Activated T-cell treated with anti-CD3 and anti-CD28 coated beads for 4 hours (primary cell): ENCODE results near the gene TAF1B.
"Not testable (repeated sequence)": the region's sequence is repeated elsewhere in the genome, so short reads cannot be mapped to it uniquely, and the experiment has no call there.

Experiments
- DNase-seq: peaks from one replicate; pipeline ENCODE4 v3.0.0-alpha.2; 2020

Gene TAF1B

GRCh38 chr2:9832586-9832985 is 10.7 kb upstream of the TAF1B start:
- DNase-seq, result no peak

- DNase-seq, result not testable (repeated sequence)
Observed at GRCh38 chr2:9835068-9835467, 8.2 kb upstream of the TAF1B start.

- no peak for DNase-seq
Observed at GRCh38 chr2:9836074-9836473, 7.2 kb upstream of the TAF1B start.

- DNase-seq, result no peak
Observed at GRCh38 chr2:9836517-9836916, 6.8 kb upstream of the TAF1B start.

- no peak for DNase-seq
Observed at GRCh38 chr2:9837451-9837850, 5.8 kb upstream of the TAF1B start.

- DNase-seq, result no peak
Observed at GRCh38 chr2:9838391-9838790, 4.9 kb upstream of the TAF1B start.

- DNase-seq, result no peak
Observed at GRCh38 chr2:9842487-9843228, 616 bp upstream of the TAF1B start.

GRCh38 chr2:9844036-9844483 is 786 bp downstream of the TAF1B start:
- DNase-seq, result no peak

GRCh38 chr2:9844576-9844975 is 1.3 kb downstream of the TAF1B start:
- DNase-seq, result no peak

GRCh38 chr2:9846554-9846953 is 3.3 kb downstream of the TAF1B start:
- no peak for DNase-seq

- no peak for DNase-seq
Observed at GRCh38 chr2:9847140-9847539, 3.9 kb downstream of the TAF1B start.

GRCh38 chr2:9852881-9853280 is 9.6 kb downstream of the TAF1B start:
- DNase-seq, result no peak

GRCh38 chr2:9857814-9858729 is 14.8 kb downstream of the TAF1B start:
- no peak for DNase-seq

- DNase-seq, result no peak
Observed at GRCh38 chr2:9858730-9859068, 15.4 kb downstream of the TAF1B start.

GRCh38 chr2:9860922-9861580 is 17.8 kb downstream of the TAF1B start:
- DNase-seq, result not testable (repeated sequence)

- no peak for DNase-seq
Observed at GRCh38 chr2:9867881-9868280, 24.6 kb downstream of the TAF1B start.

- DNase-seq, result no peak
Observed at GRCh38 chr2:9873337-9873736, 30.1 kb downstream of the TAF1B start.

- DNase-seq, result no peak
Observed at GRCh38 chr2:9877026-9877425, 33.8 kb downstream of the TAF1B start.

- no peak for DNase-seq
Observed at GRCh38 chr2:9877726-9878125, 34.5 kb downstream of the TAF1B start.

- no peak for DNase-seq
Observed at GRCh38 chr2:9879455-9880194, 36.4 kb downstream of the TAF1B start.

- DNase-seq, result no peak
Observed at GRCh38 chr2:9883897-9884296, 40.6 kb downstream of the TAF1B start.

- no peak for DNase-seq
Observed at GRCh38 chr2:9884436-9884835, 41.2 kb downstream of the TAF1B start.
